ENCODE measurements around the gene B3GNT8.

B3GNT8 gene, protein sequence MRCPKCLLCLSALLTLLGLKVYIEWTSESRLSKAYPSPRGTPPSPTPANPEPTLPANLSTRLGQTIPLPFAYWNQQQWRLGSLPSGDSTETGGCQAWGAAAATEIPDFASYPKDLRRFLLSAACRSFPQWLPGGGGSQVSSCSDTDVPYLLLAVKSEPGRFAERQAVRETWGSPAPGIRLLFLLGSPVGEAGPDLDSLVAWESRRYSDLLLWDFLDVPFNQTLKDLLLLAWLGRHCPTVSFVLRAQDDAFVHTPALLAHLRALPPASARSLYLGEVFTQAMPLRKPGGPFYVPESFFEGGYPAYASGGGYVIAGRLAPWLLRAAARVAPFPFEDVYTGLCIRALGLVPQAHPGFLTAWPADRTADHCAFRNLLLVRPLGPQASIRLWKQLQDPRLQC

DNA sequence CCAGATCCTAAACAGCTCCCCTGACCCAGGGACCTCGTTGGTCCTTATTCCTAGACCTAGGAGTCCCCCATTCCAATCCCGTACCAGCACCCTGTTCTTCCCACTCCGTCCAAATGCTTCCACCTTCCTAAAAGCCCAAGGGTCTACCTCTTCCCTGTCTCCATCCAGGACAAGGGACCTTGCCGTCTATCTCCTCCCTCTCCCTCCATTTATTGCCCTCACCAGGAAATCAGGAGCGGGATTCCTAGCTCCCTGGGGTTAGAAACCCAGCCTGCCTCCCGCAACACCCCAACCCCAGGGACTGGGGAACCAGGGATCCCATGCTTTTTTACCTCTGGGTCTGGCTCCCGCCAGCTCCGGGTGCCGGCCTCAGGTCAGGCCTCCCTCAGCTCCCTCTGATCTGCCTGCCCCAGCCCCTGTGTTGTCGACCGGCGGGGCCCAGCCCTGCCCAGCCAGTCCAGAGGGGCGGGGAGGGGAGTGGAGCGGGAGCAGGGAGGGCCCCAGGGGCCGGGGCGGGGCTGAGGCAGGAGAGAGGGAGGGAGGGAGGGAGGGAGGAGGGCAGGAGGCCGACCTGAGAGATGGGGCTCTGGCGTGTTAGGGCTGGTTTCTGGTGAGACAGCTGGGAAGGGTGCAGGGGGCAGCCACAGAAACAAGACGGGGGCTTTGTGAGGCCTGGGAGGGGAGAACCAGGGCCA is at the start of gene B3GNT8:
Gene B3GNT8 (minus strand): TSS at position 423 of the 695 bp plus-strand sequence. CDS start 596 bp downstream, outside the sequence.
- DNase-seq, result peak; percentile 43

DNA sequence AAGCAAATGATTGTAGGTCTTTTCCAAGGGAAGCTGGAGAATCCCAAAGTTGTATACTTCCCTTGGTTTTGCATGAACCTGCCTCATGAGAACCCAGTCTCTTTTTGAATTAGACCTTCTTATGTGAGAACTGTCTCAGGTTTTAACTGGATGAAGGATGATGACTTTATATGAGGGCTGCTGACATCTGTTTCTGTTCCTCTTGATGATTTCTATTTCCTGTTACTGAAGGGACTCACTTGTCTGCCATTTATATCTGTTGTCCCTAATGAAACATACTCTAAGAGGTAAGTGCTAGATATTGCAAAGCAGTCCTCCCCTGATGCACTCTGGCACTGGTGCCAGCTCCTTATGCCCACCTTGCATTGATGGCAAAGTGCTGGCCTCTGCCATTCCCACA is 49.4 kb upstream of the B3GNT8 start:
- no peak for DNase-seq

DNA sequence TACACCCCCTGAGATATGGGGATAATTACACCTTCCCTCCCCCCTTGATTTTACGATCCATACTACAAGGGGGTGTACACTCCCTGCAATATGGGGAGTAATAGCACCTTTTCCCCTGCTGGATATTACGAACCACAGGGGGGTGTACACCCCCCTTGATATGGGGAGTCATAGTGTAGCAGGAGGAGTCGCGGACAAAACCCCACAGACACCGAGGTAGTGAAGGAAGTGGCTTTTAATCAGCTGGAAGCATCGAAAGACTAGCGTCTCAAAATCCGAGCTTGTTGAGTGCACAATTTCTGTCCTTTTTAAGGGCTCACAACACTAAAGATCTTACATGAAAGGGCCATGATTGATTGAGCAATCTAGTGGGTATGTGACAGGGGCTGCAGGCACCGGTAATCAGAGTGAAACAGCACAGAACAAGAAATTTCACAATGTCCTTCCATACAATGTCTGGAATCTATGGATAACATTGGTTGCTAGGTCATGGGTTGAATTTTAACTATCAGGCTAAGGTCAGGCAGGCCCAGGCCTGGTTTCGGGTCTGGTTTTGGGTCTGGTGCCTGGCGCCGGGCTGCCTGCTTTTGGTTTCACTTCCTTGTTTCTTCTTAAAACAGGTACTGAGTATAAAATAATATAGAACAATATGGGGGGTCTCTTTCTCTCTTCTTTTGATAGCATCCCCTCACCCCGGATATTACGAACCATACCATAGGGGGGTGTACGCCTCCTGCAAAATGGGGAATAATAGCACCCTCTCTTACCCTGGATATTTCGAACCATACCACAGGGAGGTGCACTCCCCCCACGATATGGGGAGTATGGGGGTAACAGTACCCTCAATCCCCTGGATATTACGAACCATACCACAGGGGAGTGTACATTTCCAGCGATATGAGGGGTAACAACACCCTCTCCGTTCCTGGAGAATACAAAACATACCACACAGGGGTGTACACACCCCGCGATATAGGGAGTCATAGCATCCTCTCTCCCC is 36.4 kb upstream of the B3GNT8 start:
- DNase-seq, result peak; percentile 23

DNA sequence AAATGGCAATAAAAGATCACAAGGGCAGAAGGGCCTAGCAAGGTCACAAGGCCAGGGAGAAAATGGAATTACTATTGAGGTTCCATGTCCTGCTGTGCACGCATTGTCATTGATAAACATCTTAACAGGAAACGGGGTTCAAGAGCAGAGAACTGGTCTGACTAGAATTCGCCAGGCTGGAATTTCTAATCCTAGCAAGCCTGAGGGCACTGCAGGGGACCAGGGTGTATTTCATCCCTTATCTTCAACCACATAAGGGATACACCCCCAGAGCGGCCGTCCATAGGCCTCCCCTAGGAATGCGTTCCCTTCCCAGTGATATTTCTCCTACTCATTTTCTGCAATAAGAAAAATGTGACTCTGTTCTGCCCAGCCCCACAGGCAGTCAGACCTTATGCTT is 35.3 kb upstream of the B3GNT8 start:
- DNase-seq, result no peak

DNA sequence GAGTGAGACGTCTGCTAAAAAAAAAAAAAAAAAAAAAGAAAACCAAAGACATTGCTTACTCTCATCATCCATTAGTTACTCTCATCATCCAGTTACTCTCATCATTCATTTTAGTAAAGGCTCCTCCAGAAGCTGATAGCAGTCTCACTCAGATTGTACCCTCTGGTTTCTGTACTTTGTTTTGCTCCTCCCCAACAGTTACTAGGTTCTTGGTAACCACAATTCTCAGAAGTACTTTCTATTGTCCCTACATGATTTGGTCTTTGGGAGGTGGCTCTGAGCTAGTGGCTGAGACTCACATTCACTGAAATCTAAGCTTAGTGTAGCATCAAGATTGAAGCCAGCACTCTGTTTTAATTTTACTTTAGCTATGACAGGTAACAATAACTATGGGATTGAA is 30.1 kb upstream of the B3GNT8 start:
- DNase-seq, result peak; percentile 41

DNA sequence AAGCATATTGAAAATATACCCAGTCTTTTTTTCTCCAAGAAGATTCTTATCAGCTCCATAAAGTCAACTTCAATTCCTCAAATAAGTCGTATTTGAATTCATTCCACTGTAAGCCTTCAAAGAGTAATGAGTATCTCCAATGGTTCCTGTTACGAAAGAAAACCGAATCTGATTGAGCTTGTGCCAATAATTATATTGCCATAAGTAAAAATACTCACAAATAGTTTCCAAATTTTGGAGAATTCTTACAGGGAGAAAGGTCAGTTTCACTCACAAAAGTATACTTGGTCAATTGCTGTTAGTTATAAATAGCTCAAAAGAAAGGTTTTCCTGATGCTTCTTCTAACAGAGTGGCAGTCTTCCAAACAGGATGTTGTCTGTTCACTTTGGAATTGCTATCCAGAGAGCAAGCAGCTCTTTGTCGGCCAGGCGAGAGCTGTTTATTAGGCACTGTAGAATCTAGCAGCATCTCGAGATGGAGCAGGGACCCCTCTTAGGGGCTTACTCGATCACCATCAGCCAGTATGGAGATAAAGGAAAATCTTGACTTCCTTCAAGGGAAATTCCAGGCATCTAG is 29.3 kb upstream of the B3GNT8 start:
- no peak for DNase-seq

DNA sequence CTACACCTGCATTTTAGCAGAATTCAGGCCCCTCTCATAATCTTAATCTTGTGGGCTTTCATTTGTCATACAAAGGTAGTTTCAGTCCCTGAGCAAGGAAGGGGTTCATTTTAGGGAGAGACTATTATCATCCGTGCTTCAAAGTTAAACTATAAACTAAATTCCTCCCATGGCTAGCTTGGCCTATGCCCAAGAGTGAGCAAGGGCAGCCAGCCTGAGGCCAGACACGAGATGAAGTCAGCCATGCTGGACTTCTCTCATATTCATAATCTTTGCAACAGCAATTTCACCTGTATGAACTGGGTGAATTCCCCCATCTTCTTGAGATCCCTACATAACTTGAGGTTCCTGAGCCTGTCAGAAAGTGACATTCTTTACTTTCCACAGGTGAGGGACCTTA is 28.8 kb upstream of the B3GNT8 start:
- no peak for DNase-seq

DNA sequence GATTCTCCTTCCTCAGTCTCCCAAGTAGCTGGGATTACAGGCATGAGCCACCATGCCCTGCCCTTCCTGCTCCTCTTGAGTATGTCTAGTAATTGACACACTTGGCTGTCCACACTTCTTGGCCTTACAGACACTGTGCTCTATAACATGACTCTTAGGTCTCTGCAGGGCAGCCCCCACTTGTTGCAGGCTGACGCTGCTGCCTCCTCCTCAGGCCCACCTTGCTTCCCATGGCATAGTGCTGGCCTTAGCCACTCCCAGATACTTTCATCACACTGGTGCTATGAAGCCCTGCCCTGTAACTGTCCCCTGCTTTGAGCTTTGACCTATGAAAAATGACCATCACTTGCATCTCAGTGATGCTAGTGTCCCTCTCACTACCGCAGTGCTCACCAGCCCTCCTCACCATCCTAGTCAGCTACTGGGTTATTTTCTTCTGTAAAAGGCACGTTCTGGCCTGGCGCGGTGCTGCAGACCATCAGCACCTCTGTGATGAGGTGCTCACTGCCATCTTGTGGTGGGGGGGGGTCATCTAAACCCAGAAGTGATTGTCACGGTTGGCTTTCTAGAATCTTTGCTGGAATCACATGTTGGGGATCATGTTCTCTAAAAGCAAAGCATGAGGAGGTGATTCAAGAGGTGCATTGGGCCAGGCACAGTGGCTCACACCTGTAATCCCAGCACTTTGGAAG is 25.6 kb upstream of the B3GNT8 start:
- no peak for DNase-seq

DNA sequence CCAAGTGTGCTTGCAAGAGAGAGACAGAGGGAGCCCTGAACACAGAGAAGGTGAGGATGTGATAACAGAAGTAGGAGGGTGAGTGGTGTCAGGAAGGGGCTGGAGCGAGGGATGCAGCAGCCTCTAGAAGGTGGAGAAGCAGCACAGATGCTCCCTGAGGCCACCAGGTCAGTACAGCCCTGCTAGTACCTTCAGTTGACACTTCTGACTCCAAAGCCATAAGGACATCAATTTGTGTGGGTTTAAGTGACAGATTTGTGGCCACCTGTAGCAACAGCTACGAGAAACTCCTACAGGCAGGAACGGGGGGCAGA is 22.6 kb upstream of the B3GNT8 start:
- DNase-seq, result no peak

DNA sequence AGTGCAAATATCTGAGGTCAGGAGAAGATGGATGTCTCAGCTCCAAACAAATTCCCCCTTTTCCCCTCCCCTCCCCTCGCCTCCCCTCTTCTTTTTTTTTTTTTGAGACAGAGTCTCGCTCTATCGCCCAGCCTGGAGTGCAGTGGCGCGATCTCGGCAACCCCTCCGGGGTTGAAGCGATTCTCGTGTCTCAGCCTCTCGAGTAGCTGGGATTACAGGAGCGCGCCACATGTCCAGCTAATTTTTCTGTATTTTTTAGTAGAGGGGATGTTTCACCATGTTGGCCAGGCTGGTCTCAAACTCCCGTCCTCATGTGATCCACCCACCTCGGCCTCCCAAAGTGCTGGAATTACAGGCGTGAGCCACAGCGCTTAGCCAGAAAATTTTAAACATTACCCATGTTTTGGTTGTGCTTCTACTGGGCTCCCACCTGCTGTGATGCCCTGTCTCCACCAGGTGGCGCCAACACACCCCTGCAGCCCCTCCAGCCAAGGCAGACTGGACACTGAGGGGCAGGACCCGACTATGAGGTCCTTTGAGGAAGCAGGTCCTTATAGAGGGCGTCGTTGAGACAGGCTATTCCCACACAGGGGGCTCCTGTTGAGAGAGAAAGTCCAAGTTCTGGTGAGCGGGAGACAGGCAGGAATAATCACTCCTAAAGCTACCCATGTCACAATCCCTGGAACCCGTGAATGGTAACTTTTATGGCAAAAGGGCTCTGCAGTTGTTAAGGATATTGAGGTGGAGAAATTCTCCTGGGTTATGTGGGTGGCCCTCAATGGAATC is 22.1 kb upstream of the B3GNT8 start:
- DNase-seq, result peak; percentile 75

DNA sequence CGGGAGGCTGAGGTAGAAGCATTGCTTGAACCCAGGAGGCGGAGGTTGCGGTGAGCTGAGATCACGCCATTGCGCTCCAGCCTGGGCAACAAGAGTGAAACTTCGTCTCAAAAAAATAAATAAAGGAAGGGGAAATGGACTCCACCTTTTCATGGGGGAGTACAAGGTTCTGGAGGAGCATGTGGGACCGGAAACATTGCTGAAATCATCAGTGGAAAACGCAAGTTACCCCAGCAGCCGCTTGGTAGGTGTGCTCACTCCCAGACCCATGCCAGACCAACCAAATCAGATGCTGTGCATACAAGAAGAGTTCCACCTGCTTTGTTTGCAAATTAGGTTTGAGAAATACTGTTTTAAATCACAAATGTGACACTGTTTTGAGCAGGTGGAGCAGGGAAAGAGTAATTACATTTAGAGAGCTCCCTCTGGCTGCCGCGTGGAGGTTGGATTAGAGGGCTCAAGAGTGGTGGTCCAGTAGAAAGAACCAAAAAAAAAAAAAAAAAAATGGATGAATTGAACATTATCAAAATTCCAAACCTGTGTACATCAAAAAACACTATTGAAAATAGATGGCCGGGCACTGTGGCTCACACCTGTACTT is 20.7 kb upstream of the B3GNT8 start:
- no peak for DNase-seq

DNA sequence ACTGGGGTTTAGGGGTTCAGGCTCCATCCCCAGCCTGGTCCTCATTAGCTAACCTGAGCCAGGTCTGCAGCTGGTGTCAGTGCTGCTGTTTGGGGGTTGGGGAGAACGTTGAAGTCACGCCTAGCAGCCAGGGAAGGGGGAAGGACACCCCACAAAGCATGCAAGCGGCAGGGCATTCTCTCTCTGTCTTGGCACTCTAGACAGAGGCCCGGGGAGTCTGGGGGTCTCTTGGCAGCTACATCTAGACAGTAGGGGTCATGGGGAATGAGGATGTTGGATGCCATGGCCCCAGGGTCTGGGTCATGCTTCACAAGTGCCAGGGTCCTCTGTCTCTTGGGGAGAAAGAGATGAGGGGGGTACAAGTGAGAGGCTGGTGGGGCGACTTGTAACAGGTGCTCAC is 18.4 kb upstream of the B3GNT8 start:
- no peak for DNase-seq

DNA sequence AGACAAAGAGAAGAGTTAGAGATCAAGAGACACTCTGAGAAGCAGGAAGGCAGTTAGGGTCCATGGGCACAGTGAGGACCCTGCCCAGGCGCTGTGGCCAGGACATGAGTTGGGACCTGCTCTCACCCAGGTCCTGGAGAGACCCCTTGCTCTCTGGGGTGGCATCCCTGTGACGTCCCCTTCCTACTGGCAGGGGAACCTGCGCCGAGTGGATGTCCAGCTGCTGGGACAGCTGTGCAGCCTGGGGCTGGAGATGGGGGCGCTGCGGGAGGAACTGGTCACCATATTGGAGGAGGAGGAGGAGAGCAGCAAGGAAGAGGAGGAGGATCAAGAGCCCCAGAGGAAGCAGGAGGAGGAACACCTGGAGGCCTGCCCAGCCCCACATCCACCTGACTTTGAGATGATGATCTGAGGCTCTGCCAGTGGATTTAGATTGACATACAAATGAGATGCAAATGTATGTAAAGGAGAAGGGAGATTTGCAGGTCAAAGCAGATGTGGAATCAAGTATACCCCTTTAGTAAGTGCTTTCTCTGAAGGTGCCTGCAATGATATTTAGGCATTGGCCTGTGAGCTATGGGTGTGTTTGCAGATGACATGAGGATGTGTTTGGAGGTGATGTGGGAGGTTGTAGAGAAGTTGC is 16.8 kb upstream of the B3GNT8 start:
- DNase-seq, result no peak

DNA sequence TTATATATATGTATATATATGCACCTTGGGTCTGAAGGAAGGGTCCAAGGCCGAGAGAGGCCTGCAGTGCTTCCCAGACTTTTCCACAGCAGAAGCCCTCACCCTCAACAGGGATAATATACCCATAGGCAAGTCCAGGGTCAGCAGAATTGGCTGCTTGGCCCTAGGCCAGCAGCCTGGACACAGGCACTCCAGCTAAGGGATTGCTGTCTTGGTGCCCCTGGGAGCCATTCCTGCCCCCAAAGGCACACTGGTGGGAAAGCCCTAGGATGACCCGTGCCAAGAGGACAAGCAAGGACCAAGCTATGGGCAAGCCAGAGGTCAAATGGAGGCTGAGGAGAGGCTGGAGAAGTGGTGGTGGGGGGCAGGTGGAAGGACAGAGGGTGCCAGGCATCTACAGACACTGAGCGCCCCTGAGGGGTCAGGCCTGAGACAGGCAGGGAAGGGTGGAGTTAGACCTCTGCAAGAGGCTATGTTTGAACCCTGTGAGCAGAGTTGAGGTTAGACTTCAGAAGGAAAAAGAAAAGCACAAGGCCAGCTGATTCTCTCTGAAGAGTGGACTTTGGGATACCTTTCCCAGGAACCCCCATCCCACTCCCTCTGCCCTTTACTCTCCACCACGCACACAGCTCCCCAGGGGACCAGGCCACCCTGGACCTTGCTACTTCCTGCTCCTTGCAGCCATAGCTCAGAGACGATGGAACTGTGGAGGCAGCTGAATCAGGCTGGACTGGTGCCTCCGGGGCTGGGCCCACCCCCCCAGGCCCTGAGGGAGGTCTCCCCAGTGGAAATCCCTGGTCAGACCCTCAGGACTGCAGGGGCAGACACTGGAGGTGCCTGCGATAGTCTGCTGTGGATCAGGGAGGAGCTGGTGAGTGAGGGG is 15.5 kb upstream of the B3GNT8 start, which contains the start of gene ERICH4:
Gene ERICH4 (plus strand): TSS at position 684 of the 883 bp plus-strand sequence. CDS start 14 bp downstream, at position 698.
- no peak for DNase-seq

DNA sequence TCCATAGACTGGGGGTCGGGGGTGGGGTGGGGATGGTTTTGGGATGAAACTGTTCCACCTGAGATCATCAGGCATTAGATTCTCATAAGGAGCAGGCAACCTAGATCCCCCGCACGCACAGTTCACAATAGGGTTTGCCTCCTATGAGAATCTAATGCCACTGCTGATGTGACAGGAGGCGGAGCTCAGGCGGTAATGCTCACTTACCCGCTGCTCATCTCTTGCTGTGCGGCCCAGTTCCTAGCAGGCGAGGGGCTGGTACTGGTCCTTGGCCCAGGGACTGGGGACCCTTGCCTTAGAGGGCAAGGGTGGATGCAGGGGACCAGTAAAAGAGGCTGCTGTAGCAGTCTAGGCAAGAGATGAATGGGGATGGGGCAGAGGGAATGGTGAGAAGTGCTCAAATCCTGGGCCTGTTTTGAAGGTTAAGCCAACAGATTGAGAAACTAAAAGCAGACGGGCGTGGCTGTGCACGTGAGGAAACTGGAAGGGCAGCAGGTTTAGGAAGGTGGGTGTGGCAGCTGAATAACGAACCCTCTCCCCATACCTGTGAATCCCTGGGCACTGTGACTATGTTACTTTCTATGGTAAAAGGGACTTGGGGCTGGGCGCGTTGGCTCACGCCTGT is 14.3 kb upstream of the B3GNT8 start:
- no peak for DNase-seq

DNA sequence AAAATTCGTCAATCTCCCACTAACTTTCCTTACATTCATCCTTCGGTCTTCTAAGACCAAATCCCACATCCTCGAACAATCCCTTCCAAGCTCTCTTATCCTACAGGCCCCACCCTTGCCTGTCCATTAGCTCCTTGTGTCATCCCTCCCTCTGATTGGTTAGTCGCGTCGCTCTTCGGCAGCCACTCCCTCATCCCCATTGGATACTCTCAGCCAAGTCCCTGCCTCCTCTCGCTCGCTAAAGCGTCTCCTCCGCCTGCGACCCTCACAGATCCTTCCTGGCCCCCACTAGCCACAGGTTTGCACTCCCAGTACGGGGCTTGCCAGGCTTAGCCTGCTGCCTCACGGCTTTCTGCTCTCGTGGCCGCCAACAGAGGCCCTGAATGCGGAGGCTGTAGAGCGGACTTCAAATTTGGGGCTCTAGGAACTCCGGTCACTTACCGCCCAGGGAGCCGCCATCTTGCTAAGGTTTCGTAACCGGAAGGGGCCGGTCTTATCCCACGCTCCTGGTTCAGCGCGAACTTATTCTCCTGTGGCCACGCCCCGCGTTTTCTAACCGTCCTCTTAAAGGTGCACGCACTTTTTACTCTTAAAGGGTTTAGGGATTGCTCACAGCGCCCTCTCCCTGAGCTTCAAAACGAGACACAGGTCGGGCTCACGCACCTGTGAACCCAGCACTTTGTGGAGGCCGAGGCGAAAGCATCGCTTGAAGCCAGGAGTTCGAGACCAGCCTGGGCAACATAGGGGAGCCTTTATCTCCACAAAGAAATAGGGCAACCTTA is 12.5 kb upstream of the B3GNT8 start, which contains the start of gene DMAC2:
Gene DMAC2 (minus strand): TSS at position 472 of the 782 bp plus-strand sequence. CDS start 13 bp downstream, at position 459.
- peak; percentile 95 for DNase-seq

DNA sequence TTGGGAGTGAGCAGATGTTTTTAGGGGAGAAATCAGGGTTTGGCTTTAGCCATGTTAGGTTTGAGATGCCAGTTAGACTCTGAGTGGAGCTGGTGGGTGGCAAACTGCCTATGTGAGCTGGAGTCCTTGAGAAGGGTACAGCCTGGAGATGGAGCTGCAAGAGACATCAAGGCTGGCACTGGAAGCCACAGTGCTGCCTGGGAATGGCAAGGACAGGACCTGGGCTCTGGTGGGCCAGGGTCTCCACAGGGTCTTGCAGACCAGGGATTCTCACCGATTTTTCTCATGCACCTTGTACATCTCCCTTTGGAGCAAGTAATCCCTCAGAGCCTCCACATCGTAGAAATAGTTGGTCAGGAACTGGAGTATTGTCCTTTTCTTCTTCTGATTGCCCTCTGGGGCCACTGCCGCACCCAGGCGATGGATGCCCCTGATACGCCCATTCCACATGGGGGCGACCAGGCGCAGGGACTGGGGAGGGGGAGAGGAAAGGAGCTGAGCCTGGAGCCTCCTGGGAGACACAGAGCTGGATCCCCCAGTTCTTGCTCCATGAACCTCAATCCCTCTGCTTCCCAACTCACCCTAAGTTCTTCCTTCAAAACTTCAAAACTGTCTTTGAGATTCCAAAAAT is 10.9 kb upstream of the B3GNT8 start:
- DNase-seq, result no peak

DNA sequence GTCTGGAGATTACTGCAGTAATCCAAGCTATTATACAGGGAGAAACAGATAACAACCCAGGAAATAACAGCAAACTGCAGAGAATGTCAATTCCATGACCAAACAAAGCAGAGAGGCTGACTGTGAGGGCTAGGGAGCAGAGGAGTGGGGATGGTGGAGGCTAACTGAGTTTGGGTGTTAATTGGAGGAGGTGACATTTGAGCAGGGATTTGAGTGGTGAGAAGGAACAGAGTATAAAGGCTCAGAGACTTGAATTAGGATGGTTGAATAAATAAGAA is 9.4 kb upstream of the B3GNT8 start:
- DNase-seq, result no peak

All from CD4-positive, alpha-beta T cell treated with Interleukin-10 for 1 hour (primary cell).